ENCODE measurements around the gene P2RY11. TPM values are rescaled to one million over a fixed set of nuclear protein-coding genes. Genes with fewer than 3 reads are reported as not detected.

P2RY11 gene
- total RNA-seq, 1 donor: 3.0 TPM

- TF ChIP-seq, protein P1, sequence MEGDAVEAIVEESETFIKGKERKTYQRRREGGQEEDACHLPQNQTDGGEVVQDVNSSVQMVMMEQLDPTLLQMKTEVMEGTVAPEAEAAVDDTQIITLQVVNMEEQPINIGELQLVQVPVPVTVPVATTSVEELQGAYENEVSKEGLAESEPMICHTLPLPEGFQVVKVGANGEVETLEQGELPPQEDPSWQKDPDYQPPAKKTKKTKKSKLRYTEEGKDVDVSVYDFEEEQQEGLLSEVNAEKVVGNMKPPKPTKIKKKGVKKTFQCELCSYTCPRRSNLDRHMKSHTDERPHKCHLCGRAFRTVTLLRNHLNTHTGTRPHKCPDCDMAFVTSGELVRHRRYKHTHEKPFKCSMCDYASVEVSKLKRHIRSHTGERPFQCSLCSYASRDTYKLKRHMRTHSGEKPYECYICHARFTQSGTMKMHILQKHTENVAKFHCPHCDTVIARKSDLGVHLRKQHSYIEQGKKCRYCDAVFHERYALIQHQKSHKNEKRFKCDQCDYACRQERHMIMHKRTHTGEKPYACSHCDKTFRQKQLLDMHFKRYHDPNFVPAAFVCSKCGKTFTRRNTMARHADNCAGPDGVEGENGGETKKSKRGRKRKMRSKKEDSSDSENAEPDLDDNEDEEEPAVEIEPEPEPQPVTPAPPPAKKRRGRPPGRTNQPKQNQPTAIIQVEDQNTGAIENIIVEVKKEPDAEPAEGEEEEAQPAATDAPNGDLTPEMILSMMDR (IDR thresholded peaks at IDR 0.05; ENCODE audit: insufficient read depth, low read length): no peak
- H3K4me3 ChIP-seq (ENCODE audit: low read depth, low read length): peak overlapping the region; percentile 92
- DNase-seq (ENCODE audit: low read depth): no peak
Measured at GRCh38 chr19:10086591-10087192, 24.8 kb upstream of the P2RY11 start.

DNA sequence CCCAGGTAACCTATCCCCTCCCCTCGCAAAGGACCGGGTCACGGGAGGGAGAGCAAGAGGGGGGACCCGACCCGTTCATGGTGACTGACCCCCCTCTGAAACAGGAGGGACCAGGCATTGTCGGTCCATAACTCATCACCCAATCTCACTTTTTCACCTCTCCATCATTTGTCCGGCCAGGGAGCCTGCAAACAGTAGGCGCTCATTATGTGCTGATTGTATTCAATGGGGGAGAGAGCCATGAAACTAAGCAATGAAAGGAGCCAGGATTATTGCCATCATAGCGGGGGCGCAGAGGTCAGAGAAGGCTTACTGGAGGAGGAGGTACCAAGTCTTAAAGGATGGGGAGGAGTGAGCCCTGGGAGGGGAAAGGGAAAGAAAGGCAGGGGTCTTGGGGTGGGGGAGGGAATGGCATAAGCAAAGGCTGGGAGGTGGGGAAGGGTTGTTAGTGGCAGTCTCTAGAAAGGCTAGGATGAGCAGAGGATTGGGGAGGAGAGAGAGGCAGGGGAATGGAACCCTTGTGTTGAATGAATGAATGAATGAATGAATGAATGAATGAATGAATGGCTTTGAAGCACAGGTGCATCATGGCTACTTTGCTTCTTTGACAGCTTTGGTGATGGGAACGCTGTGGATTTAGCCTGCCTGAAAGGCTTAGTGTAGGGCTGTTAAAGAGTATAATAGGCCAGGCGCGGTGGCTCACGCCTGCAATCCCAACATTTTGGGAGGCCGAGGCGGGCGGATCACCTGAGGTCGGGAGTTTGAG lies 24.0 kb upstream of the P2RY11 start:
- H3K4me3 ChIP-seq (ENCODE audit: low read depth, low read length): peak overlapping the region; percentile 92
- DNase-seq (ENCODE audit: low read depth): no peak
- TF ChIP-seq, protein P1 (IDR thresholded peaks at IDR 0.05; ENCODE audit: insufficient read depth, low read length): no peak

GRCh38 chr19:10088949-10089554 lies 22.4 kb upstream of the P2RY11 start:
- DNase-seq (ENCODE audit: low read depth): no peak
- H3K4me3 ChIP-seq (ENCODE audit: low read depth, low read length): no peak overlapping the region
- TF ChIP-seq, protein P1 (IDR thresholded peaks at IDR 0.05; ENCODE audit: insufficient read depth, low read length): no peak

DNA sequence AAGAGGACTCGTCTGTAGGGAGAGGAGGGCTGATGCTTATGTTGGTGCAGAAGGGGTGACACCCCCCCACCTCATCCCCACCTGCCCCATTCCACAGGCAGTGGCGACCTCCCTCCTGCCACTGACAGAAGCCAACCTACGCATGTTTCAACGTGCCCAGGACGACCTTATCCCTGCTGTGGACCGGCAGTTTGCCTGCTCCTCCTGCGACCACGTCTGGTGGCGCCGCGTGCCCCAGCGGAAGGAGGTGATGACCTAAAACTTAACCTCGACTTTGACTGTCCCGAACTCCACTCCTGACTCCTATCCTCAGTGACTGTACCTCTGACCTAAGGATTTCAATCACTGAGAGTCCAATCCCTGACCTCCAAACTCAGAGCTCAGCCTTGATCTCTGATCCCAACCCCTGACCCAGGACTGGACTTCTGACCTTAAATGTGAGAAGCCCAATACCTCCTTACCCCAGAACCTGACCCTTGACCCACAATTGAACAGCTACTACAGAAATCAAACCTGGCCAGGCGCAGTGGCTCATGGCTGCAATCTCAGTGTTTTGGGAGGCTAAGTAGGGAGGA lies 21.6 kb upstream of the P2RY11 start:
- TF ChIP-seq, protein P1 (IDR thresholded peaks at IDR 0.05; ENCODE audit: insufficient read depth, low read length): no peak
- no peak overlapping the region for H3K4me3 ChIP-seq (ENCODE audit: low read depth, low read length)
- no peak for DNase-seq (ENCODE audit: low read depth)

GRCh38 chr19:10091370-10091687 lies 20.2 kb upstream of the P2RY11 start:
- TF ChIP-seq, protein P1 (IDR thresholded peaks at IDR 0.05; ENCODE audit: insufficient read depth, low read length): no peak
- DNase-seq (ENCODE audit: low read depth): no peak
- H3K4me3 ChIP-seq (ENCODE audit: low read depth, low read length): no peak overlapping the region

DNA sequence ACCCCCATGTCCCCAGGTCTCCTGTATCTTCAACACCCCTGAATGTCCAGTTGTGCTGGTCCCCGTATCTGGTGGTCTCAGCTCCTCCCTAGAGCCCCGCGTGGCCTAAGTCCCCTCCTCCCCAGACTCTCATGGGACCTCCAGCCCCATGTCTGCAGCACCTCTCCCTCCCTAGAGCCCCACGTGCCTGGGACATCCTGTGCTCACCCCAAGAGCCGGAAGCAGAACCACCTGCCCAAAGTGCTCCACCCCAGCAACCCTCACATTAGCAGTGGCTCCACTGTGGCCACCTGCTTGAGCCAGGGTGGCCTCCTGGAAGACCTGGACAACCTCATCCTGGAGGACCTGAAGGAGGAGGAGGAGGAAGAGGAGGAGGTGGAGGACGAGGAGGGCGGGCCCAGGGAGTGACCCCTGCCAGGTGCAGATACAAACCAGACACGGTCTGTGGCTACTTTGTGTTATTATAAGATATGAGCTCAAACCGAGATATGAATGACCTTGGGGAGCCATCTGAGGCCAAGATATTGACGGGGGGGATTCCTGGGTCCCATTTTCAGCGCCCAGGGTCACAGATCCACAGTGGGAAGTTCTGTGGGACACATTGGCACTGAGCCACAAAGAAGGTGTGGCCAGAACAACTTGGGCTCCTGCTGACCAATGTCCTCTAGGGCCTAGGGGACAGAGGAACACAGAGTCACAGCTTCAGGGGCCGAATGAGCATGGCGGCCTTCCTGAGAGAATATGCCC lies 19.4 kb upstream of the P2RY11 start:
- no peak overlapping the region for H3K4me3 ChIP-seq (ENCODE audit: low read depth, low read length)
- TF ChIP-seq, protein P1 (IDR thresholded peaks at IDR 0.05; ENCODE audit: insufficient read depth, low read length): no peak
- no peak for DNase-seq (ENCODE audit: low read depth)

All from fibroblast of the aortic adventitia (primary cell).